Keratinocyte (primary cell): ENCODE data around the gene USH2A. TPM values are rescaled to one million over a fixed set of nuclear protein-coding genes. Genes with fewer than 3 reads are reported as not detected.

Source experiments
- DNase-seq: peaks from one replicate; pipeline ENCODE4 v3.0.0-alpha.2; 2011; ENCODE audit warnings: low read depth, missing footprints, low spot score
- FAIRE-seq: peaks from 2 replicates; lab custom pipeline; 2011; peaks lifted over from hg19 to GRCh38; lab: Jason Lieb, UNC
- H2AFZ ChIP-seq: 2 replicates; pipeline ENCODE4 v1.6.0; 2012; ENCODE audit warnings: low read length, control low read depth, inconsistent platforms; ENCODE audit not compliant: control insufficient read depth
- H3K27ac ChIP-seq: 2 replicates; pipeline ENCODE4 v1.5.1; 2011; ENCODE audit warnings: low read length; ENCODE audit not compliant: control insufficient read depth, insufficient read depth
- H3K27me3 ChIP-seq: 3 replicates; pipeline ENCODE4 v1.6.0; 2011; ENCODE audit warnings: low read length; ENCODE audit not compliant: control insufficient read depth, insufficient read depth; ENCODE audit errors: extremely low read depth
- H3K36me3 ChIP-seq, 2 experiments: 2 replicates in 1 of 2; 3 replicates in 1 of 2; pipeline ENCODE4 v1.5.1; 2011; ENCODE audit warnings: low read length in 2 of 2, mild to moderate bottlenecking in 1 of 2; ENCODE audit not compliant: control insufficient read depth in 2 of 2, insufficient read depth in 2 of 2; ENCODE audit errors: extremely low read depth in 1 of 2
- H3K4me1 ChIP-seq: 3 replicates; pipeline ENCODE4 v1.5.1; 2011; ENCODE audit warnings: low read length; ENCODE audit not compliant: control insufficient read depth, insufficient read depth; ENCODE audit errors: extremely low read depth
- H3K4me2 ChIP-seq: 3 replicates; pipeline ENCODE4 v1.6.0; 2011; ENCODE audit warnings: low read depth, low read length; ENCODE audit not compliant: control insufficient read depth, insufficient read depth; ENCODE audit errors: extremely low read depth
- H3K4me3 ChIP-seq, 3 experiments: fragments of 200-600 bp in 1 of 3; sonication (generic) in 1 of 3; 2 replicates in 2 of 3; 3 replicates in 1 of 3; pipeline ENCODE4 v1.5.1; 2011 to 2016; ENCODE audit warnings: low read length in 3 of 3, mild to moderate bottlenecking in 3 of 3, control low read depth in 2 of 3, inconsistent platforms in 1 of 3, low read depth in 1 of 3, mixed read lengths in 1 of 3, mixed run types in 1 of 3, moderate library complexity in 1 of 3; ENCODE audit not compliant: control insufficient read depth in 2 of 3, insufficient read depth in 2 of 3; ENCODE audit errors: extremely low read depth in 1 of 3
- H3K79me2 ChIP-seq: 2 replicates; pipeline ENCODE4 v1.6.0; 2012; ENCODE audit warnings: low read length; ENCODE audit not compliant: control insufficient read depth, insufficient read depth
- H3K9ac ChIP-seq: 3 replicates; pipeline ENCODE4 v1.6.0; 2011; ENCODE audit warnings: low read length; ENCODE audit not compliant: control insufficient read depth, insufficient read depth; ENCODE audit errors: extremely low read depth
- H3K9me1 ChIP-seq: 3 replicates; pipeline ENCODE4 v1.6.0; 2011; ENCODE audit warnings: low read length; ENCODE audit not compliant: control insufficient read depth, insufficient read depth; ENCODE audit errors: extremely low read depth
- H3K9me3 ChIP-seq: 2 replicates; pipeline ENCODE4 v1.5.1; 2012; ENCODE audit warnings: low read depth, low read length; ENCODE audit not compliant: control insufficient read depth
- H4K20me1 ChIP-seq: 3 replicates; pipeline ENCODE4 v1.6.0; 2011; ENCODE audit warnings: low read length; ENCODE audit not compliant: control insufficient read depth, insufficient read depth; ENCODE audit errors: extremely low read depth
- CTCF ChIP-seq, 3 experiments: IDR thresholded peaks in 1 of 3; conservative IDR thresholded peaks in 1 of 3; optimal IDR thresholded peaks in 1 of 3; 2 replicates in 2 of 3; 3 replicates in 1 of 3; pipeline versions ENCODE3 to v1.5.1; 2011; ENCODE audit warnings: low read length in 3 of 3, mild to moderate bottlenecking in 3 of 3, moderate library complexity in 2 of 3, control low read depth in 1 of 3, inconsistent platforms in 1 of 3; ENCODE audit not compliant: insufficient read depth in 2 of 3; ENCODE audit errors: extremely low read depth in 1 of 3
- EZH2 ChIP-seq: IDR thresholded peaks from one replicate; pipeline ENCODE4 v1.6.1; 2012; ENCODE audit warnings: inconsistent platforms, mild to moderate bottlenecking, low read length, moderate library complexity
- dilution Hi-C: fragments of 300-500 bp; cut with MboI; formaldehyde crosslinking; loops from one replicate; pipeline ENCODE4 v1.7.0; 2020; ENCODE audit warnings: low sequenced_read_pairs; ENCODE audit not compliant: extremely low pct_ligation_motif_present
- polyA plus RNA-seq, 5 experiments: library from polyadenylated mRNA; depleted of rRNA in 3 of 5; stranded (reverse) in 3 of 5; stranded (forward) in 1 of 5; unstranded in 1 of 5; fragments of >200 nt; gene quantifications; 1 replicate in 1 of 5; 2 replicates in 3 of 5; 3 replicates in 1 of 5; pipeline versions ENCODE4 v1.2.1 to v1.2.3, GENCODE V29; 2011 to 2012; ENCODE audit warnings: missing spikeins in 2 of 5, low read depth in 1 of 5, low replicate concordance in 1 of 5

USH2A gene
- polyA plus RNA-seq, 1 donor (not counting 4 experiments of a cell fraction or from before 2014, with no cell fraction given), result not detected

- no peak for TF ChIP-seq EZH2
- no peak for TF ChIP-seq CTCF (optimal IDR thresholded peaks at IDR 0.05 in 1 of 3, IDR thresholded peaks at IDR 0.05 in 1 of 3, conservative IDR thresholded peaks at IDR 0.05 in 1 of 3; ENCODE audit: extremely low read depth in 1 of 3, insufficient read depth in 2 of 3, low read length in 3 of 3)
- dilution Hi-C loops, result no loop called here
- no peak overlapping the region for H2AFZ ChIP-seq
- H3K79me2 ChIP-seq, result no peaks in the 10 kb centered on the region
- no peaks in the 10 kb centered on the region for H3K9me3 ChIP-seq
- FAIRE-seq (no peak), DNase-seq (no peak)
- no peaks in the 10 kb centered on the region for H4K20me1 ChIP-seq
- H3K4me3 ChIP-seq, result no peak overlapping the region
- no peaks in the 10 kb centered on the region for H3K36me3 ChIP-seq
- no peak overlapping the region for H3K9ac ChIP-seq
- no peaks in the 10 kb centered on the region for H3K27me3 ChIP-seq
- H3K4me2 ChIP-seq, result no peak overlapping the region
- no peaks in the 10 kb centered on the region for H3K4me1 ChIP-seq
- H3K9me1 ChIP-seq, result no peaks in the 10 kb centered on the region
- no peak overlapping the region for H3K27ac ChIP-seq
Measured at GRCh38 chr1:216176970-216177369, 246.3 kb downstream of the USH2A start.

- Histone ChIP-seq H3K27ac (no peak overlapping the region), H3K27me3 (no peaks in the 10 kb centered on the region), H3K79me2 (no peaks in the 10 kb centered on the region), H3K4me1 (no peaks in the 10 kb centered on the region), H4K20me1 (no peaks in the 10 kb centered on the region), H2AFZ (no peak overlapping the region), H3K36me3 (no peaks in the 10 kb centered on the region), H3K4me2 (no peak overlapping the region), H3K9me3 (no peaks in the 10 kb centered on the region), H3K4me3 (no peak overlapping the region), H3K9me1 (no peaks in the 10 kb centered on the region), H3K9ac (no peak overlapping the region)
- TF ChIP-seq CTCF (optimal IDR thresholded peaks at IDR 0.05 in 1 of 3, IDR thresholded peaks at IDR 0.05 in 1 of 3, conservative IDR thresholded peaks at IDR 0.05 in 1 of 3; ENCODE audit: extremely low read depth in 1 of 3, insufficient read depth in 2 of 3, low read length in 3 of 3) (peak in 1 of 3 experiments; percentile 8), EZH2 (no peak)
- FAIRE-seq (no peak), DNase-seq (no peak)
- dilution Hi-C loops, result no loop called here
Measured at GRCh38 chr1:216175714-216176113, 247.5 kb downstream of the USH2A start.
